H9 (cell line): ENCODE results near the gene TNXB. TPM values are rescaled to one million over a fixed set of nuclear protein-coding genes. Genes with fewer than 3 reads are reported as not detected.

Experiments used
- DNase-seq: peaks from one replicate; pipeline ENCODE4 v3.0.0-alpha.2; 2017
- H2AFZ ChIP-seq: one replicate; pipeline ENCODE4 v1.6.1; 2013; ENCODE audit warnings: mild to moderate bottlenecking, low read length, control low read depth, moderate library complexity
- H2AK5ac ChIP-seq: 2 replicates; pipeline ENCODE4 v1.6.1; 2013; ENCODE audit warnings: low read length, control low read depth, mixed read lengths; ENCODE audit not compliant: insufficient read length
- H2BK120ac ChIP-seq: one replicate; pipeline ENCODE4 v1.6.1; 2013; ENCODE audit warnings: low read depth, mild to moderate bottlenecking, low read length, control low read depth, inconsistent platforms; ENCODE audit not compliant: poor library complexity, severe bottlenecking
- H2BK12ac ChIP-seq: 2 replicates; pipeline ENCODE4 v1.6.1; 2013; ENCODE audit warnings: low read length, control low read depth, mixed read lengths, low read depth; ENCODE audit not compliant: insufficient read length
- H2BK15ac ChIP-seq: 2 replicates; pipeline ENCODE4 v1.6.1; 2013; ENCODE audit warnings: low read depth, low read length, control low read depth
- H2BK20ac ChIP-seq: one replicate; pipeline ENCODE4 v1.6.1; 2013; ENCODE audit warnings: low read depth, mild to moderate bottlenecking, low read length, control low read depth, inconsistent platforms; ENCODE audit not compliant: poor library complexity, severe bottlenecking
- H2BK5ac ChIP-seq: 2 replicates; pipeline ENCODE4 v1.6.1; 2013; ENCODE audit warnings: low read length, control low read depth, mixed read lengths; ENCODE audit not compliant: insufficient read length
- H3K14ac ChIP-seq: 2 replicates; pipeline ENCODE4 v1.6.1; 2013; ENCODE audit warnings: low read length, control low read depth; ENCODE audit not compliant: insufficient read depth
- H3K18ac ChIP-seq: 2 replicates; pipeline ENCODE4 v1.6.1; 2013; ENCODE audit warnings: low read depth, mild to moderate bottlenecking, mixed read lengths, low read length, control low read depth; ENCODE audit not compliant: insufficient read length
- H3K23ac ChIP-seq: 2 replicates; pipeline ENCODE4 v1.6.1; 2013; ENCODE audit warnings: low read length, control low read depth, mixed read lengths, low read depth; ENCODE audit not compliant: insufficient read length
- H3K23me2 ChIP-seq: 2 replicates; pipeline ENCODE4 v1.6.1; 2013; ENCODE audit warnings: low read depth, mild to moderate bottlenecking, mixed read lengths, low read length, control low read depth; ENCODE audit not compliant: insufficient read length, poor library complexity, severe bottlenecking
- H3K27ac ChIP-seq: 2 replicates; pipeline ENCODE4 v1.5.1; 2013; ENCODE audit warnings: low read length, control low read depth, mixed read lengths, low read depth; ENCODE audit not compliant: insufficient read length
- H3K27me3 ChIP-seq: 2 replicates; pipeline ENCODE4 v1.6.1; 2013; ENCODE audit warnings: low read length, control low read depth, inconsistent platforms; ENCODE audit not compliant: insufficient read depth
- H3K4ac ChIP-seq: 2 replicates; pipeline ENCODE4 v1.6.1; 2013; ENCODE audit warnings: low read depth, mild to moderate bottlenecking, control low read depth, inconsistent platforms, low read length, moderate library complexity
- H3K4me1 ChIP-seq: 2 replicates; pipeline ENCODE4 v1.6.1; 2013; ENCODE audit warnings: low read length, control low read depth, inconsistent platforms; ENCODE audit not compliant: insufficient read depth
- H3K4me2 ChIP-seq: 2 replicates; pipeline ENCODE4 v1.6.1; 2013; ENCODE audit warnings: low read length, control low read depth, mixed read lengths; ENCODE audit not compliant: insufficient read length, insufficient read depth
- H3K56ac ChIP-seq: 2 replicates; pipeline ENCODE4 v1.6.1; 2013; ENCODE audit warnings: low read depth, mild to moderate bottlenecking, mixed read lengths, low read length, control low read depth; ENCODE audit not compliant: insufficient read length
- H3K79me1 ChIP-seq: 2 replicates; pipeline ENCODE4 v1.6.1; 2013; ENCODE audit warnings: low read depth, mild to moderate bottlenecking, moderate library complexity, low read length, control low read depth, inconsistent platforms; ENCODE audit not compliant: insufficient read depth, poor library complexity, severe bottlenecking
- H3K79me2 ChIP-seq: 2 replicates; pipeline ENCODE4 v1.6.1; 2013; ENCODE audit warnings: low read length, control low read depth, inconsistent platforms; ENCODE audit not compliant: insufficient read depth
- H3K9ac ChIP-seq: 2 replicates; pipeline ENCODE4 v1.6.1; 2013; ENCODE audit warnings: low read length, control low read depth, mixed read lengths; ENCODE audit not compliant: insufficient read length; ENCODE audit errors: extremely low read depth
- H3K9me3 ChIP-seq: one replicate; pipeline ENCODE4 v1.6.1; 2013; ENCODE audit warnings: low read depth, low read length, inconsistent platforms; ENCODE audit not compliant: control insufficient read depth
- H3T11ph ChIP-seq: one replicate; pipeline ENCODE4 v1.6.1; 2013; ENCODE audit warnings: mild to moderate bottlenecking, low read length, control low read depth, inconsistent platforms
- H4K20me1 ChIP-seq: one replicate; pipeline ENCODE4 v1.6.1; 2013; ENCODE audit not compliant: control insufficient read depth, insufficient read length, insufficient read depth
- H4K5ac ChIP-seq: 2 replicates; pipeline ENCODE4 v1.6.1; 2013; ENCODE audit warnings: low read depth, mild to moderate bottlenecking, mixed read lengths, low read length, control low read depth; ENCODE audit not compliant: insufficient read length
- H4K8ac ChIP-seq: replicated peaks from 2 replicates; pipeline ENCODE4 v1.6.1; 2013; ENCODE audit warnings: low read length, control low read depth, mixed read lengths, low read depth; ENCODE audit not compliant: insufficient read length
- H4K91ac ChIP-seq: 2 replicates; pipeline ENCODE4 v1.6.1; 2013; ENCODE audit warnings: low read depth, mild to moderate bottlenecking, moderate library complexity, mixed read lengths, low read length, control low read depth; ENCODE audit not compliant: insufficient read length
- H3K27ac Mint-ChIP-seq, 3 experiments: 2 replicates in 2 of 3; 3 replicates in 1 of 3; pipeline ENCODE4 v1.8.0; 2020 to 2021; ENCODE audit warnings: mixed read lengths in 3 of 3, mild to moderate bottlenecking in 1 of 3, moderate library complexity in 1 of 3
- H3K27me3 Mint-ChIP-seq: 2 replicates; pipeline ENCODE4 v1.8.0; 2021; ENCODE audit warnings: low read depth, mild to moderate bottlenecking, moderate library complexity, mixed read lengths
- H3K36me3 Mint-ChIP-seq, 3 experiments: 2 replicates in 2 of 3; 3 replicates in 1 of 3; pipeline ENCODE4 v1.8.0; 2020 to 2021; ENCODE audit warnings: low read depth in 3 of 3, mixed read lengths in 3 of 3; ENCODE audit not compliant: insufficient read depth in 1 of 3
- H3K4me1 Mint-ChIP-seq, 2 experiments: 2 replicates each; pipeline ENCODE4 v1.8.0; 2020; ENCODE audit warnings: mixed read lengths in 2 of 2
- H3K4me3 Mint-ChIP-seq, 2 experiments: 2 replicates in 1 of 2; 3 replicates in 1 of 2; pipeline ENCODE4 v1.8.0; 2020 to 2021; ENCODE audit warnings: mild to moderate bottlenecking in 2 of 2, mixed read lengths in 2 of 2, moderate library complexity in 1 of 2
- H3K9me3 Mint-ChIP-seq, 2 experiments: 2 replicates in 1 of 2; 3 replicates in 1 of 2; pipeline ENCODE4 v1.8.0; 2020; ENCODE audit warnings: mild to moderate bottlenecking in 2 of 2, mixed read lengths in 2 of 2, moderate library complexity in 1 of 2
- WGBS: extraction: QIAGEN DNeasy Blood & Tissue Kit; methylation state at CpG from one replicate; pipeline ENCODE4 v1.1.7; 2013; ENCODE audit warnings: missing lambda C conversion rate, low lambda C conversion rate, mixed read lengths; ENCODE audit not compliant: insufficient read length; ENCODE audit errors: extremely low coverage; 5-methylcytosine and 5-hydroxymethylcytosine counted together
- total RNA-seq: library from RNA; stranded (reverse); gene quantifications from 2 replicates; pipeline ENCODE4 v1.2.1, GENCODE V29; 2021
- TF ChIP-seq, protein P1 (sequence below): fragments of 200-600 bp; sonication (generic); conservative IDR thresholded peaks from 3 replicates; pipeline ENCODE4 v1.8.0; 2021; ENCODE audit warnings: antibody characterized with exemption, mild to moderate bottlenecking

The TNXB gene
- total RNA-seq, 1 experiment from 2014 or later, result 5.0 TPM

DNA sequence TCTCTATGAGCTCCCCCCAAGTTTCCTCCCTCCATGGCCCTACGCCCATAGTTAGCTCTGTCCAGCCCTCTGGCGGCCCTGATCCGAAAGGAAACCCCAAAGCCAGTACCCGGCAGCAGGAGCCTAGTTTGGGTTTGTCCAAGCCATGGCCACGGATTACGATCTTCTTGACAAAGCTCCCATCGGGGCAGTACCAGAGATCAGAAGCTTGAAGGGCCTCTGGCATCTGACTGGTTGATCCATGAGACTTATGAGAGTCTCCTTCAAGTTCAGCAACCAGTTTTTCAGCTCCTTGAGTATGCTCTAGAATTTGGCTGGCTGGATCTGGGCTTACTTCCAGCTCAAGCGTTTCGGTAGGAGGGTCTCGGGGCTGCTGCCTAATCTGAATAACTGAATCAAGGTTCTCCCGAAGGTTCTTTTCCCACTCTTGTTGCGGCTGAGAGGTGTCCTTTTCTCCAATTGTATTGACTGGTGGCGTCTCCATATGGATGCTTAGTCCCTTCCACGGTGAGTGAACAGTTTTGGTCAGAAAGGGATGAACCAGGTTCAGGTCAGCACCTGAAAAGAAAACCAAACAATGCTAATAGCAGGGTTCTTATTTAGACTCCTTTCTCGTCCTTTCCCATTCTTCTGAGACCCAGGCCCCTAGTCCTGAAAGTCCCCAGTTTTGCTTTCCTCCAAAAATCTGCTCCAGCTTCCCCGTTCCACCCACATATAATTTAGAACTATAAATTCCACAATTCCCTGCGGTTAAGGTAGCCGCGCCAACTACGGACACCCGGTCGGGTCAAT is 20.4 kb upstream of the TNXB start:
- H3K4me2 ChIP-seq, result peak overlapping the region; percentile 79
- no peak overlapping the region for H3K14ac ChIP-seq
- H2BK12ac ChIP-seq, result no peak overlapping the region
- H3K4me3 Mint-ChIP-seq, result peak overlapping the region; percentile 88 to 99
- no peaks in the 10 kb centered on the region for H3K9me3 Mint-ChIP-seq
- H3K4ac ChIP-seq, result no peak overlapping the region
- no peaks in the 10 kb centered on the region for H3K79me2 ChIP-seq
- DNase-seq, result no peak
- peaks cover 22 to 35% of the 10 kb centered on the region in 2 experiments for H3K4me1 Mint-ChIP-seq
- no peak overlapping the region for H4K8ac ChIP-seq
- H4K20me1 ChIP-seq, result no peaks in the 10 kb centered on the region
- no peaks in the 10 kb centered on the region for H3K79me1 ChIP-seq
- H2BK20ac ChIP-seq, result no peak overlapping the region
- TF ChIP-seq, protein P1, sequence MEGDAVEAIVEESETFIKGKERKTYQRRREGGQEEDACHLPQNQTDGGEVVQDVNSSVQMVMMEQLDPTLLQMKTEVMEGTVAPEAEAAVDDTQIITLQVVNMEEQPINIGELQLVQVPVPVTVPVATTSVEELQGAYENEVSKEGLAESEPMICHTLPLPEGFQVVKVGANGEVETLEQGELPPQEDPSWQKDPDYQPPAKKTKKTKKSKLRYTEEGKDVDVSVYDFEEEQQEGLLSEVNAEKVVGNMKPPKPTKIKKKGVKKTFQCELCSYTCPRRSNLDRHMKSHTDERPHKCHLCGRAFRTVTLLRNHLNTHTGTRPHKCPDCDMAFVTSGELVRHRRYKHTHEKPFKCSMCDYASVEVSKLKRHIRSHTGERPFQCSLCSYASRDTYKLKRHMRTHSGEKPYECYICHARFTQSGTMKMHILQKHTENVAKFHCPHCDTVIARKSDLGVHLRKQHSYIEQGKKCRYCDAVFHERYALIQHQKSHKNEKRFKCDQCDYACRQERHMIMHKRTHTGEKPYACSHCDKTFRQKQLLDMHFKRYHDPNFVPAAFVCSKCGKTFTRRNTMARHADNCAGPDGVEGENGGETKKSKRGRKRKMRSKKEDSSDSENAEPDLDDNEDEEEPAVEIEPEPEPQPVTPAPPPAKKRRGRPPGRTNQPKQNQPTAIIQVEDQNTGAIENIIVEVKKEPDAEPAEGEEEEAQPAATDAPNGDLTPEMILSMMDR, result no peak
- no CpG with 5 or more reads among the region's 22 CpGs for WGBS
- no peaks in the 10 kb centered on the region for H3K4me1 ChIP-seq
- no peak overlapping the region for H3K23ac ChIP-seq
- H4K91ac ChIP-seq, result no peak overlapping the region
- H2AFZ ChIP-seq, result no peak overlapping the region
- no peak overlapping the region for H3K56ac ChIP-seq
- H2BK120ac ChIP-seq, result no peak overlapping the region
- no peak overlapping the region for H2AK5ac ChIP-seq
- peaks cover 3% of the 10 kb centered on the region for H3K23me2 ChIP-seq
- H3K9me3 ChIP-seq, result no peaks in the 10 kb centered on the region
- H3K9ac ChIP-seq, result peak overlapping the region; percentile 28
- H3K27ac ChIP-seq, result no peak overlapping the region
- no peak overlapping the region for H4K5ac ChIP-seq
- H3T11ph ChIP-seq, result no peak overlapping the region
- H3K18ac ChIP-seq, result no peak overlapping the region
- peak overlapping the region; percentile 93 to 97 (median 95); a peak in 6 of 7 replicates for H3K27ac Mint-ChIP-seq
- peaks cover 4 to 16% (median 10%) of the 10 kb centered on the region in 3 experiments; a peak in 6 of 7 replicates for H3K36me3 Mint-ChIP-seq
- H2BK15ac ChIP-seq, result no peak overlapping the region
- H2BK5ac ChIP-seq, result no peak overlapping the region
- no peaks in the 10 kb centered on the region for H3K27me3 ChIP-seq
- peaks cover 2% of the 10 kb centered on the region for H3K27me3 Mint-ChIP-seq
